Measurements from ENCODE around the gene SCARF2.
"Not testable (repeated sequence)": the region's sequence is repeated elsewhere in the genome, so short reads cannot be mapped to it uniquely, and the experiment has no call there.

Gene SCARF2

DNA sequence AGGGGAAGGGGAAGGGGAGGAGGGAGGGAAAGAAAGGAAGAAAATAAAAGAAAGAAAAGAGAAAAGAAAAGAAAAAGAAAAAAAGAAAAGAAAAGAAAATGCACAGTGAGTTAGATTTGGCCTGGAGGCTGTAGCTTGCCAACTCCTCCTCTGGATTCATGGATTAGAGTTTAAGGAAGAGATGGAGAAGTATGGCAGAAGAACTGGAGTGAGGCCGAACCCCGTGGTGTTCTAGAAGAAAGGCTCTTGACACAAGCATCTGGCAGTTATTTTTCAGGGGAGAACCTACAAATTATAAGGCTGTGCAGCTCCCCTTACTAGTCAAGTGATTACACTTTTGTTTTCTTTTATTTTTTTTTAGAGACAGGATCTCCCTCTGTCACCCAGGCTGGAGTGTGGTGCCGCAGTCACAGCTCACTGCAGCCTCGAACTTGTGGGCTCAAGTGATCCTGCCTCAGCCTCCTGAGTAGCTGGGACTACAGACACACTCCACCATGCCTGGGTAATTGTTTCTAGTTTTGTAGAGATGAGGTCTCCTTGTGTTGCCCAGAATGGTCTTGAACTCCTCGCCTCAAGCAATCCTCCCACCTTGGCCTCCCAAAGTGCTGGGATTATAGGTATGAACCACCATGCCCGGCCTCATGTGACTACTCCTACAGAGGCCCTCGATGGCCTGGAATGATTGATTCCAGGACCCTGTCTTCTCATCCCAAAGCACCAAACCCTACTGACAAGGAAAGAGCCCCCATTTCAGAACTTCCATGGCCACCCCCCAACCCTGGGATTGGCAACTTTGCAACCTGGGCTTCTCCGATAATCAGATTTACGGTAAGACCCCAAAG is 24.2 kb downstream of the SCARF2 start:
- no peak for TF ChIP-seq CTCF (conservative IDR thresholded peaks at IDR 0.05; ENCODE audit: control insufficient read depth, insufficient read depth, low read depth, low read length)
- H3K4me3 ChIP-seq (ENCODE audit: control insufficient read depth, low read depth, low read length): no peak overlapping the region
- DNase-seq (ENCODE audit: low read depth): no peak

GRCh38 chr22:20412474-20413216 is 25.0 kb downstream of the SCARF2 start:
- no peak for DNase-seq (ENCODE audit: low read depth)
- no peak for TF ChIP-seq CTCF (conservative IDR thresholded peaks at IDR 0.05; ENCODE audit: control insufficient read depth, insufficient read depth, low read depth, low read length)
- H3K4me3 ChIP-seq (ENCODE audit: control insufficient read depth, low read depth, low read length): no peak overlapping the region

DNA sequence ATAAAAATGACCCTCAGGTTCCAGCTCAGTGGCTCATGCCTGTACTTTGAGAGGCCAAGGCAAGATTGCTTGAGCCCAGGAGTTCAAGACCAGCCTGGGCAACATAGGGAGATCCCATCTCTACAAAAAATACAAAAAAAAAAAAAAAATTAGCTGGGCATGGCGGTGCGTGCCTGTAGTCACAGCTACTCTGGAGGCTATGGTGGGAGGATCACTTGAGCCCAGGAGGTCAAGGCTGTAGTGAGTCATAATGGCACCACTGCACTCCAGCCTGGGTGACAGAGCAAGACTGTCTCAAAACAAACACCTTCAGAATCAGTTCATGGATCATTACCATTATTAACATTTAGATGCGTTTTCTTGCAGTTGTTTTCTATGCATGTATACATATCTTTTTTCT is 28.2 kb downstream of the SCARF2 start:
- DNase-seq (ENCODE audit: low read depth); H3K4me3 ChIP-seq (ENCODE audit: control insufficient read depth, low read depth, low read length): not testable (repeated sequence)

DNA sequence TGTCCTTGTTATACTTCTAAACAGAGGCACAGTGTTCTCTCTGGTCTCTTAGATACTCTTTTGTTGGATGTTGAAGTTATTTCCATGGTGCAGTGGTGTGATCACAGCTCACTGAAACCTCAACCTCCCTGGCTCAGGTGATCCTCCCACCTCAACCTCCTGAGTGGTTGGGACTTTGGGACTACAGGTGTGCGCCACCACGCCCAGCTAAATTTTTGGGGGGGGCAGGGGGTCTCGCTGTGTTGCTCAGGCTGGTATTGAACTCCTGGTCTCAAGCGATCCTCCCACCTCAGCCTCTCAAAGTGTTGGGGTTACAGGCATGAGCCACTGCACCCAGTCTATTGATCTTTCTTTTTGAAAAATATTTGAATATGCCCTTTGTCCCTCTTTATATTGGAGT is 28.7 kb downstream of the SCARF2 start:
- DNase-seq (ENCODE audit: low read depth): no peak
- H3K4me3 ChIP-seq (ENCODE audit: control insufficient read depth, low read depth, low read length): no peak overlapping the region

DNA sequence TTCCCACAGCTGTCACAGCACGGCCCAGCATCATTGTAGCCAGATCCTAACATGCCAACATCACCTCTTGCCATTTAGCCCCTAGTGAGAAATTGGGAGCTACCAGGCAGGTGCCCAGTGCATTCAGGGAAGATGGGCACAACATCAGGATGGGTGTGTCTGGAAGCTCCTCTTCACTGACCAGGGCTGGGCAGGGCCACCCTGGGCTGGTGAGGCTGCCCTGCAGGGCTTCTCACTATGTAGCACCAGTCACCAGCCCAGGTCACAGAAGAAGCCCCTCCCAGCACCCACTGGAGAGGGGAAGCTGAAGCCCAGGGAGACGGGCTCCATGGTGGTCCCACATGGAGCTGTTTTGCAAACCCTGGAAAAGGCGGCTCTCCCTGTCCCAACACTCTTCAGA is 29.8 kb downstream of the SCARF2 start:
- no peak overlapping the region for H3K4me3 ChIP-seq (ENCODE audit: control insufficient read depth, low read depth, low read length)
- no peak for TF ChIP-seq CTCF (conservative IDR thresholded peaks at IDR 0.05; ENCODE audit: control insufficient read depth, insufficient read depth, low read depth, low read length)
- no peak for DNase-seq (ENCODE audit: low read depth)

More for the DNA sequence above, 28.7 kb downstream of the SCARF2 start:
- TF ChIP-seq CTCF (conservative IDR thresholded peaks at IDR 0.05; ENCODE audit: control insufficient read depth, insufficient read depth, low read depth, low read length): no peak

- no peak for TF ChIP-seq CTCF (conservative IDR thresholded peaks at IDR 0.05; ENCODE audit: control insufficient read depth, insufficient read depth, low read depth, low read length)
- no peak for DNase-seq (ENCODE audit: low read depth)
- H3K4me3 ChIP-seq (ENCODE audit: control insufficient read depth, low read depth, low read length): no peak overlapping the region
Observed at GRCh38 chr22:20406686-20407408, 30.8 kb downstream of the SCARF2 start.

Measured in fibroblast of mammary gland (primary cell).